ENCODE measurements around the gene MBD5.

Gene MBD5

GRCh38 chr2:148531235-148531634 lies 510.3 kb downstream of the MBD5 start:
- no peak for DNase-seq (ENCODE audit: low spot score)
- ChIA-PET CTCF (no interaction called here), POLR2A (ENCODE audit: low non-redundant PET) (no interaction called here)
- no peak for TF ChIP-seq CTCF (conservative IDR thresholded peaks at IDR 0.05; ENCODE audit: low read depth)
- no peak overlapping the region for H3K27ac ChIP-seq

- no peak for TF ChIP-seq CTCF (conservative IDR thresholded peaks at IDR 0.05; ENCODE audit: low read depth)
- H3K27ac ChIP-seq, result no peak overlapping the region
- CTCF ChIA-PET, result no interaction called here
- POLR2A ChIA-PET (ENCODE audit: low non-redundant PET), result no interaction called here
- no peak for DNase-seq (ENCODE audit: low spot score)
Observed at GRCh38 chr2:148531669-148532428, 511.0 kb downstream of the MBD5 start.

GRCh38 chr2:148533004-148533403 lies 512.1 kb downstream of the MBD5 start:
- no peak for DNase-seq (ENCODE audit: low spot score)
- POLR2A ChIA-PET (ENCODE audit: low non-redundant PET), result no interaction called here
- no peak for TF ChIP-seq CTCF (conservative IDR thresholded peaks at IDR 0.05; ENCODE audit: low read depth)
- H3K27ac ChIP-seq, result no peak overlapping the region
- CTCF ChIA-PET, result interaction anchor here (0.6 kb wide), 1 partner anchor 919 kb away, joined by 3 read pairs; no protein-coding TSS in a partner anchor

GRCh38 chr2:148533685-148534084 lies 512.8 kb downstream of the MBD5 start:
- no peak for TF ChIP-seq CTCF (conservative IDR thresholded peaks at IDR 0.05; ENCODE audit: low read depth)
- ChIA-PET CTCF (interaction anchor here (0.7 kb wide), 1 partner anchor 24 kb away, joined by 3 read pairs; no protein-coding TSS in a partner anchor), POLR2A (ENCODE audit: low non-redundant PET) (no interaction called here)
- no peak for DNase-seq (ENCODE audit: low spot score)
- no peak overlapping the region for H3K27ac ChIP-seq

GRCh38 chr2:148534416-148535204 lies 513.7 kb downstream of the MBD5 start:
- no peak for TF ChIP-seq CTCF (conservative IDR thresholded peaks at IDR 0.05; ENCODE audit: low read depth)
- POLR2A ChIA-PET (ENCODE audit: low non-redundant PET), result no interaction called here
- H3K27ac ChIP-seq, result no peak overlapping the region
- CTCF ChIA-PET, result no interaction called here
- DNase-seq (ENCODE audit: low spot score), result no peak

- no peak for DNase-seq (ENCODE audit: low spot score)
- no peak for TF ChIP-seq CTCF (conservative IDR thresholded peaks at IDR 0.05; ENCODE audit: low read depth)
- H3K27ac ChIP-seq, result no peak overlapping the region
- POLR2A ChIA-PET (ENCODE audit: low non-redundant PET), result no interaction called here
- CTCF ChIA-PET, result no interaction called here
Observed at GRCh38 chr2:148538375-148538774, 517.5 kb downstream of the MBD5 start.
